Keratinocyte (primary cell): ENCODE results near the gene TCEA2. TPM values are rescaled to one million over a fixed set of nuclear protein-coding genes. Genes with fewer than 3 reads are reported as not detected.

Experiments
- DNase-seq: peaks from one replicate; pipeline ENCODE4 v3.0.0-alpha.2; 2011; ENCODE audit warnings: low read depth, missing footprints, low spot score
- FAIRE-seq: peaks from 2 replicates; lab custom pipeline; 2011; peaks lifted over from hg19 to GRCh38; lab: Jason Lieb, UNC
- H2AFZ ChIP-seq: 2 replicates; pipeline ENCODE4 v1.6.0; 2012; ENCODE audit warnings: low read length, control low read depth, inconsistent platforms; ENCODE audit not compliant: control insufficient read depth
- H3K27ac ChIP-seq: 2 replicates; pipeline ENCODE4 v1.5.1; 2011; ENCODE audit warnings: low read length; ENCODE audit not compliant: control insufficient read depth, insufficient read depth
- H3K27me3 ChIP-seq: 3 replicates; pipeline ENCODE4 v1.6.0; 2011; ENCODE audit warnings: low read length; ENCODE audit not compliant: control insufficient read depth, insufficient read depth; ENCODE audit errors: extremely low read depth
- H3K36me3 ChIP-seq, 2 experiments: 2 replicates in 1 of 2; 3 replicates in 1 of 2; pipeline ENCODE4 v1.5.1; 2011; ENCODE audit warnings: low read length in 2 of 2, mild to moderate bottlenecking in 1 of 2; ENCODE audit not compliant: control insufficient read depth in 2 of 2, insufficient read depth in 2 of 2; ENCODE audit errors: extremely low read depth in 1 of 2
- H3K4me1 ChIP-seq: 3 replicates; pipeline ENCODE4 v1.5.1; 2011; ENCODE audit warnings: low read length; ENCODE audit not compliant: control insufficient read depth, insufficient read depth; ENCODE audit errors: extremely low read depth
- H3K4me2 ChIP-seq: 3 replicates; pipeline ENCODE4 v1.6.0; 2011; ENCODE audit warnings: low read depth, low read length; ENCODE audit not compliant: control insufficient read depth, insufficient read depth; ENCODE audit errors: extremely low read depth
- H3K4me3 ChIP-seq, 3 experiments: fragments of 200-600 bp in 1 of 3; sonication (generic) in 1 of 3; 2 replicates in 2 of 3; 3 replicates in 1 of 3; pipeline ENCODE4 v1.5.1; 2011 to 2016; ENCODE audit warnings: low read length in 3 of 3, mild to moderate bottlenecking in 3 of 3, control low read depth in 2 of 3, inconsistent platforms in 1 of 3, low read depth in 1 of 3, mixed read lengths in 1 of 3, mixed run types in 1 of 3, moderate library complexity in 1 of 3; ENCODE audit not compliant: control insufficient read depth in 2 of 3, insufficient read depth in 2 of 3; ENCODE audit errors: extremely low read depth in 1 of 3
- H3K79me2 ChIP-seq: 2 replicates; pipeline ENCODE4 v1.6.0; 2012; ENCODE audit warnings: low read length; ENCODE audit not compliant: control insufficient read depth, insufficient read depth
- H3K9ac ChIP-seq: 3 replicates; pipeline ENCODE4 v1.6.0; 2011; ENCODE audit warnings: low read length; ENCODE audit not compliant: control insufficient read depth, insufficient read depth; ENCODE audit errors: extremely low read depth
- H3K9me1 ChIP-seq: 3 replicates; pipeline ENCODE4 v1.6.0; 2011; ENCODE audit warnings: low read length; ENCODE audit not compliant: control insufficient read depth, insufficient read depth; ENCODE audit errors: extremely low read depth
- H3K9me3 ChIP-seq: 2 replicates; pipeline ENCODE4 v1.5.1; 2012; ENCODE audit warnings: low read depth, low read length; ENCODE audit not compliant: control insufficient read depth
- H4K20me1 ChIP-seq: 3 replicates; pipeline ENCODE4 v1.6.0; 2011; ENCODE audit warnings: low read length; ENCODE audit not compliant: control insufficient read depth, insufficient read depth; ENCODE audit errors: extremely low read depth
- CTCF ChIP-seq, 3 experiments: IDR thresholded peaks in 1 of 3; conservative IDR thresholded peaks in 1 of 3; optimal IDR thresholded peaks in 1 of 3; 2 replicates in 2 of 3; 3 replicates in 1 of 3; pipeline versions ENCODE3 to v1.5.1; 2011; ENCODE audit warnings: low read length in 3 of 3, mild to moderate bottlenecking in 3 of 3, moderate library complexity in 2 of 3, control low read depth in 1 of 3, inconsistent platforms in 1 of 3; ENCODE audit not compliant: insufficient read depth in 2 of 3; ENCODE audit errors: extremely low read depth in 1 of 3
- EZH2 ChIP-seq: IDR thresholded peaks from one replicate; pipeline ENCODE4 v1.6.1; 2012; ENCODE audit warnings: inconsistent platforms, mild to moderate bottlenecking, low read length, moderate library complexity
- dilution Hi-C: fragments of 300-500 bp; cut with MboI; formaldehyde crosslinking; loops from one replicate; pipeline ENCODE4 v1.7.0; 2020; ENCODE audit warnings: low sequenced_read_pairs; ENCODE audit not compliant: extremely low pct_ligation_motif_present
- polyA plus RNA-seq, 5 experiments: library from polyadenylated mRNA; depleted of rRNA in 3 of 5; stranded (reverse) in 3 of 5; stranded (forward) in 1 of 5; unstranded in 1 of 5; fragments of >200 nt; gene quantifications; 1 replicate in 1 of 5; 2 replicates in 3 of 5; 3 replicates in 1 of 5; pipeline versions ENCODE4 v1.2.1 to v1.2.3, GENCODE V29; 2011 to 2012; ENCODE audit warnings: missing spikeins in 2 of 5, low read depth in 1 of 5, low replicate concordance in 1 of 5

The TCEA2 gene
- polyA plus RNA-seq, 1 donor (not counting 4 experiments of a cell fraction or from before 2014, with no cell fraction given), result 9.1 TPM

- TF ChIP-seq EZH2 (no peak), CTCF (optimal IDR thresholded peaks at IDR 0.05 in 1 of 3, IDR thresholded peaks at IDR 0.05 in 1 of 3, conservative IDR thresholded peaks at IDR 0.05 in 1 of 3; ENCODE audit: extremely low read depth in 1 of 3, insufficient read depth in 2 of 3, low read length in 3 of 3) (no peak)
- H3K27ac ChIP-seq, result no peak overlapping the region
- no peak for FAIRE-seq
Observed at GRCh38 chr20:64036346-64037198, 26.4 kb upstream of the TCEA2 start.

GRCh38 chr20:64037199-64037497 is 25.9 kb upstream of the TCEA2 start:
- dilution Hi-C loops, result no loop called here

More at GRCh38 chr20:64036346-64037198, 26.4 kb upstream of the TCEA2 start:
- no peaks in the 10 kb centered on the region for H3K79me2 ChIP-seq
- dilution Hi-C loops, result no loop called here
- no peak for DNase-seq
- no peaks in the 10 kb centered on the region for H3K9me1 ChIP-seq
- no peaks in the 10 kb centered on the region for H3K9me3 ChIP-seq
- H3K4me1 ChIP-seq, result peaks cover 5% of the 10 kb centered on the region
- H4K20me1 ChIP-seq, result no peaks in the 10 kb centered on the region
- no peak overlapping the region for H2AFZ ChIP-seq
- peaks cover 24% of the 10 kb centered on the region for H3K27me3 ChIP-seq
- no peak overlapping the region for H3K4me2 ChIP-seq
- no peak overlapping the region for H3K4me3 ChIP-seq
- H3K36me3 ChIP-seq, result peaks cover 0 to 13% of the 10 kb centered on the region in 2 experiments
- no peak overlapping the region for H3K9ac ChIP-seq

More at GRCh38 chr20:64037199-64037497, 25.9 kb upstream of the TCEA2 start:
- TF ChIP-seq CTCF (optimal IDR thresholded peaks at IDR 0.05 in 1 of 3, IDR thresholded peaks at IDR 0.05 in 1 of 3, conservative IDR thresholded peaks at IDR 0.05 in 1 of 3; ENCODE audit: extremely low read depth in 1 of 3, insufficient read depth in 2 of 3, low read length in 3 of 3) (no peak), EZH2 (no peak)
- no peaks in the 10 kb centered on the region for H3K9me3 ChIP-seq
- no peaks in the 10 kb centered on the region for H3K9me1 ChIP-seq
- H4K20me1 ChIP-seq, result no peaks in the 10 kb centered on the region
- peaks cover 0 to 9% of the 10 kb centered on the region in 2 experiments for H3K36me3 ChIP-seq
- no peak overlapping the region for H3K4me3 ChIP-seq
- H3K27me3 ChIP-seq, result peaks cover 29% of the 10 kb centered on the region
- H3K27ac ChIP-seq, result no peak overlapping the region
- no peak overlapping the region for H3K4me2 ChIP-seq
- peaks cover 5% of the 10 kb centered on the region for H3K4me1 ChIP-seq
- no peaks in the 10 kb centered on the region for H3K79me2 ChIP-seq
- no peak overlapping the region for H3K9ac ChIP-seq
- DNase-seq, result no peak
- no peak for FAIRE-seq
- H2AFZ ChIP-seq, result no peak overlapping the region
